DMS 273 (cell line): Measurements from ENCODE around the gene PHOSPHO2.
"Not testable (repeated sequence)": the region's sequence is repeated elsewhere in the genome, so short reads cannot be mapped to it uniquely, and the experiment has no call there.

Experiments used
- DNase-seq: peaks from one replicate; lab custom pipeline; 2025; ENCODE audit not compliant: unreplicated experiment; lab: John Stamatoyannopoulos, UW

PHOSPHO2 gene

GRCh38 chr2:169683425-169684134 is 10.7 kb upstream of the PHOSPHO2 start:
- DNase-seq = no peak

DNA sequence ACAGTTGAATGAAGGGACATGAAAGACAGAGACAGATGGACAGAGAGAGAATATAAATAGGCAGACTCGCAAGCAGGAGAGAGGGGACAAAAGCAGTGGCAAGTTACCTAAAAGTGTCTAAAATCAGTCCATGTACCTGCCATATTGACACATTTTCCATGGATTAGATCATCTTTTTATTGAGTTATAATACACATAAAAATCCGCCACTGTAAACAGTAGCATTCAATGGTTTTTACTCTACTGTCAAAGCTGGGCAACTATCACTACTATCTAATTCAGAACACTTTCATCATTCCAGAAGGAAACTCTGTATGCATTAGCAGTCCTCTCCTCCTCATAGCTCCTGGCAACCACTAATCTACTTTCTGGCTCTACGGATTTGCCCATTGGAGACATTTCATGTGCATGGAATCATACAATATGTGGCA is 10.1 kb upstream of the PHOSPHO2 start:
- no peak for DNase-seq

DNA sequence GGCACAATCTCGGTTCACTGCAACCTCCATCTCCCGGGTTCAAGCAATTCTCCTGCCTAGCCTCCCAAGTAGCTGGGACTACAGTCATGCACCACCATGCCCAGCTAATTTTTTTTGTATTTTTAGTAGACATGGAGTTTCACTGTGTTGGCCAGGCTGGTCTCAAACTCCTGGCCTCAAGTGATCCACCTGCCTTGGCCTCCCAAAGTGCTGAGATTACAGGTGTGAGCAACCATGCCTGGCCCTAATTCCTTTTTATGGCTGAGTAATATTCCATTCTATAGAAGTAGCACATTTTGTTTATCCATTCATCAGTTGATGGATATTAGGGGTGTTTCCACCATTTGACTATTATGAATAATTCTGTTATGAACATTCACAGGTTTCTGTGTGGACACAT is 9.6 kb upstream of the PHOSPHO2 start:
- not testable (repeated sequence) for DNase-seq

DNA sequence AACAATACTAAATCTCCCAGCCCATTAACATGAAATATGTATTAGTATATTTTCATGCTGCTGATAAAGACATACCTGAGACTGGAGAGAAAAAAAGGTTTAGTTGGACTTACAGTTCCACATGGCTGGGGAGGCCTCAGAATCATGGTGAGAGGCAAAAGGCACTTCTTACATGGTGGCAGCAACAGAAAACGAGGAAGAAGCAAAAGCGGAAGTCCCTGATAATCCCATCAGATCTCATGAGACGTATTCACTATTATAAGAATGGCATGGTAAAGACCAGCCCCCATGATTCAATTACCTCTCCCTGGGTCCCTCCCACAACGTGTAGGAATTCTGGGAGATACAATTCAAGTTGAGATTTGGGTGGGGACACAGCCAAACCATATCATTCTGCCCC is 7.4 kb upstream of the PHOSPHO2 start:
- not testable (repeated sequence) for DNase-seq

- not testable (repeated sequence) for DNase-seq
Measured at GRCh38 chr2:169687943-169688342, 6.3 kb upstream of the PHOSPHO2 start.

- no peak for DNase-seq
Measured at GRCh38 chr2:169690958-169691357, 3.3 kb upstream of the PHOSPHO2 start.

GRCh38 chr2:169692718-169693117 is 1.6 kb upstream of the PHOSPHO2 start:
- no peak for DNase-seq

GRCh38 chr2:169693360-169693759 is 909 bp upstream of the PHOSPHO2 start:
- peak; percentile 45 for DNase-seq

GRCh38 chr2:169694894-169695260 is 608 bp downstream of the PHOSPHO2 start:
- DNase-seq = peak; percentile 27

- no peak for DNase-seq
Measured at GRCh38 chr2:169696381-169696780, 2.1 kb downstream of the PHOSPHO2 start.

DNA sequence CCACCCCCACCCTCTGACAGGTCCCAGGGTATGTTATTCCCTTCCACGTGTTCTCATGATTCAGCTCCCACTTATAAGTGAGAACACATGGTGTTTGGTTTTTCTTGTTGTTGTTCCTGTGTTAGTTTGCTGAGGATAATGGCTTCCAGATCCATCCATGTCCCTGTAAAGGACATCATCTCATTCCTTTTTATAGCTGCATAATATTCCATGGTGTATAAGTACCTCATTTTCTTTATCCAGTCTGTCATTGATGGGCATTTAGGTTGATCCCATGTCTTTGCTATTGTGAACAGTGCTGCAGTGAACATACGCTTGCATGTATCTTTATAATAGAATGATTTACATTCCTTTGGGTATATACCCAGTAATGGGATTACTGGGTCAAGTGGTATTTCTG is 4.9 kb downstream of the PHOSPHO2 start:
- not testable (repeated sequence) for DNase-seq

DNA sequence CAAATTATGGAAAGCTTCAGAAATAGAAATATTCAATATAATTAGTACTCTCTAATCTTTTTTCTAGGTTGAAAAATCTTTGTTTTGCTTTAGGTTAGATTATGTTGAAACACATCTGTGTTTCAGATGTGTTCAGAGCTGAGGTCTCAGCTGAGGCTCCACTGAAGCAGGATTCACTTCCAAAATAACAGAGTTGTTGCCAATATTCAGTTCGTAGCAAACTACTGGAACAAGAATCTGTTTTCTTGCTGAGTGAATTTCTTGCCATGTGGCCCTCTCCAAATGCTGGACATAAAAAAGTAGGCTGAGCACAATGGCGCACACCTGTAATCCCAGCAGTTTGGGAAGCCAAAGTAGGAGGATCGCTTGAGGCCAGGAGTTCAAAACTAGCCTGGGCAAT is 8.7 kb downstream of the PHOSPHO2 start:
- DNase-seq = no peak

DNA sequence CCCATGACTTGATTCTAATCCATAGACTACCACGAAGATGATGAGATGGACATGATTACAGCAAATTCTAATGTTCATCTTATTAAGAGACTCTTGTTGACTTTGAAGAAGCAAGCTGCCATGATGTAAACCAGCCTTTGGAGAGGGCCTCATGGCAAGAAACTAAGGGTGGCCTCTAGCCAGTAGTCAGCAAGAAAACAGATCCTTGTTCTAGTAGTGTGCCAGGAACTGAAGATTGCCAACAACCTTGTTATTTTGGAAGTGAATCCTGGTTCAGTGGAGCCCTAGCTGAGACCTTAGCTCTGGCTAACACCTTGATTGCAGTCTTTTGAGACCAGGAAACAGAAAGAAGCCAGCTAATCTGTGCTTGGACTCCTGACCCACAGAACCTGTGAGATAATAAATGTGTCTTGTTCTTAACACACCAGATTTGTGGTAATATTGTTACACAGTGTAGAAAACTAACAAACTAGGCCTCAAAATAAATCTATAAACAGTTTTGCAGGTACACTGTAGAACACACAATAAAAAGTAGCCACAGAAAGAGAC is 10.0 kb downstream of the PHOSPHO2 start:
- no peak for DNase-seq

DNA sequence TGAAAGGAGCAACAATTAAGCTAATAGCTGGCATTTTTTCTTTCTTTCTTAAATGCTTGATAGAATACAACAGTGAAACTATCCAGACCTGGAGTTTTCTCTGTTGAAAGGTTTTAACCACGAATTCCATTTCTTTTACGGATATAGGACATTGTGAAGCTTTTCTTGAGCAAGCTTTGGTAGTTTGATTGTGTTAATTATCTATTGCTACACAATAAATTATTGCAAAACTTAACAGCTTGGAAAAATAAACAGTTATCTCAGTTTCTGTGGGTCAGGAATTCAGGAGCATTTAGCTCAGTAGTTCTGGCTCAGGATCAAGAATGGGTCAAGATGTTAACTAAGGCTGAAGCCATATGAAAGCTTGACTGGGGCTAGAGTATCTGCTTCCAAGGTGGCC is 11.7 kb downstream of the PHOSPHO2 start:
- DNase-seq = no peak

- DNase-seq = no peak
Measured at GRCh38 chr2:169707626-169708025, 13.4 kb downstream of the PHOSPHO2 start.

DNA sequence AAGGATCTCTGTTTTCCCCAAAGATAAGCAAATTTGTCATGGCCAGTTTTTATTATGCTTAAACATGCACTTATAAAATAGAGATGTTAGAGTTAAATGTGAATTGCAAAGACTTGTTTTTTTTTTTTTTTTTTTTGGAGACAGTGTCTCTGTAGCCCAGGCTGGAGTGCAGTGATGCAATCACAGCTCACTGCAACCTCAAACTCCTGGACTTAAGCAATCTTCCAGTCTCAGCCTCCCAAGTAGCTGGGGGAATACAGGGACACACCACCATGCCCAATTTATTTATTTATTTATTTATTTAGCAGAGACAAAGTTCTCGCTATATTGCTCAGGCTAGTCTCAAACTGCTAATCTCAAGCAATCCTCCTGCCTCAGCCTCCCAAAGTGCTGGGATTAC is 15.1 kb downstream of the PHOSPHO2 start:
- DNase-seq = no peak

DNA sequence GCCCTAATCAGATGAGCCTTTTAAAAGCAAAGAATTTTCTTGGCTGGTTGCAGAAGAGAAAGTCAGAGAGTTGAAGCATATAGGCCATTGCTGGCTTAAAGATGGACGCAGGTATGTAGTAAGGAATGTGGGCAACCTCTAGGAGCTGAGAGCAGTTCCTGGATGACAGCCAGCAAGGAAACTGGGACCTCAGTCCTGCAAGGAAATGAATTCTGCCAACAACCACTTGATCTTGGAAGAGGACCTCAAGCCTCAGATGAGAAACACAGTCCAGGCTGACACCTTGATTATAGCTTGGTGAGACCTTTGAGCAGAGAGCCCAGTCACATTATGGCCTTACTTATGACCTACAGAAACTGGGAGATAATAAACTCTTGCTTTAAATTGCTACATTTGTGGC is 15.7 kb downstream of the PHOSPHO2 start:
- DNase-seq = no peak

GRCh38 chr2:169711751-169712509 is 17.7 kb downstream of the PHOSPHO2 start:
- DNase-seq = no peak

- DNase-seq = no peak
Measured at GRCh38 chr2:169712791-169713227, 18.5 kb downstream of the PHOSPHO2 start.

- DNase-seq = no peak
Measured at GRCh38 chr2:169713331-169713730, 19.1 kb downstream of the PHOSPHO2 start.

- DNase-seq = no peak
Measured at GRCh38 chr2:169714699-169715098, 20.4 kb downstream of the PHOSPHO2 start.
